Activated T-cell treated with anti-CD3 and anti-CD28 coated beads, Interleukin-2, amount 50 U/mL, for 72 hours (primary cell): ENCODE measurements around the gene MFSD11. TPM values are rescaled to one million over a fixed set of nuclear protein-coding genes. Genes with fewer than 3 reads are reported as not detected.
"Not testable (repeated sequence)": the region's sequence is repeated elsewhere in the genome, so short reads cannot be mapped to it uniquely, and the experiment has no call there.

ENCODE experiments used
- ATAC-seq, 2 donors: fragments of 150-1000 bp; cut with Tn5 transposase; replicated peaks in 1 of 2; 2 replicates each; pipeline ENCODE4 v1.10.0; 2021; ENCODE audit warnings: moderate library complexity in 2 of 2, mild to moderate bottlenecking in 1 of 2
- DNase-seq, 2 donors: peaks; one replicate each; pipeline ENCODE4 v3.0.0; 2021 to 2022; ENCODE audit warnings: mixed read lengths in 1 of 2
- H3K27ac Mint-ChIP-seq: one replicate; pipeline ENCODE4 v1.8.0; 2022; ENCODE audit warnings: mild to moderate bottlenecking, moderate library complexity, mixed read lengths
- H3K27me3 Mint-ChIP-seq: one replicate; pipeline ENCODE4 v1.8.0; 2022; ENCODE audit warnings: low read depth, mixed read lengths
- H3K36me3 Mint-ChIP-seq, 2 donors: one replicate each; pipeline ENCODE4 v1.8.0; 2022; ENCODE audit warnings: mixed read lengths in 2 of 2, mild to moderate bottlenecking in 1 of 2; ENCODE audit not compliant: insufficient read depth in 2 of 2
- H3K4me1 Mint-ChIP-seq: one replicate; pipeline ENCODE4 v1.8.0; 2022; ENCODE audit warnings: low read depth, mixed read lengths
- H3K4me3 Mint-ChIP-seq, 2 donors: one replicate each; pipeline ENCODE4 v1.8.0; 2022; ENCODE audit warnings: mild to moderate bottlenecking in 2 of 2, mixed read lengths in 2 of 2, moderate library complexity in 2 of 2
- H3K9me3 Mint-ChIP-seq, 2 donors: one replicate each; pipeline ENCODE4 v1.8.0; 2022; ENCODE audit warnings: mixed read lengths in 2 of 2
- total RNA-seq, 2 donors: library from RNA; stranded (reverse); gene quantifications; one replicate each; pipeline ENCODE4 v1.2.3, GENCODE V29; 2022

The MFSD11 gene
- total RNA-seq, 2 donors from 2014 or later = 34.8 to 43.1 TPM

DNA sequence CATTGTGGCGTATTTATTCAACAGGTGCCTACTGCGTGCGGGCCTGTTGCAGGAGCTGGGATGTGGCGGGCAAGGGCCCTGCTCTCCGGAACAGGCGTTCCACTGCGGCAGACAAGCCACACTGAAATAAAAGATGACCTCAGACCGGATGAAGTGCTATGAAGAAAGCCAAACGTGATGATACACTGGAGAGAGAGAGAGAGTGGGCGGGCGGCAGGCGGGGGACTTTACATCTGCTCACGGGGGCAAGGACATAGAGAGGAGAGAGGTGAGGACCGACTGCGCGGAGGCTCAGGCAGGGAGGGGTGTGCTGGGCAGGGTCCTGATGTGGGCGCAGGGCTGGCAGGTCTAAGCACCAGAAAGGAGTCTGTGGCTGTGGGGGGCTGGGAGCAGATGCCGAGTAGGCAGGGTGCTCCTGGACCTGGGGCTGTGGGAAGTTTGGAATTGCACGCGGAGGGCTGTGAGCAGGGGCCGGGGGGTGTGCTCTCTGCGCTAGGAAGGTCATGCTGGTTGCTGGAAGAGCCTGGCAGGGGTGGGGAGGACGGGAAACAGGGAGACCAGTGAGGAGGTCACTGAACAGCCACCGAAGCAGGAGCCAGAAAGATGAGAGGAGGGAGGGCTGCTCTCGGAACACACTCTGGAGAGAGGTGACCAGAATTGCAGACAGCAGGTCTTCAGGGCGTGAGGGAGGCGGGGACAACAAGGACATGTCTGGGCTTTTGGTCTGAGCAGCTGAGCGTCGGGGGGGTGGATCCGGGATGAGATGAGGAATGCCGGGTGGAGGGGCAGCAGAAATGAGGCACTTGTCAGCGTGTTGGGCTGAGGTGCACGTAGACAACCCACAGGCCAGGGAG lies 37.1 kb upstream of the MFSD11 start:
- H3K4me3 Mint-ChIP-seq = peak overlapping the region in 1 of 2 donors; percentile 4
- ATAC-seq = peak; percentile 32 to 61

DNA sequence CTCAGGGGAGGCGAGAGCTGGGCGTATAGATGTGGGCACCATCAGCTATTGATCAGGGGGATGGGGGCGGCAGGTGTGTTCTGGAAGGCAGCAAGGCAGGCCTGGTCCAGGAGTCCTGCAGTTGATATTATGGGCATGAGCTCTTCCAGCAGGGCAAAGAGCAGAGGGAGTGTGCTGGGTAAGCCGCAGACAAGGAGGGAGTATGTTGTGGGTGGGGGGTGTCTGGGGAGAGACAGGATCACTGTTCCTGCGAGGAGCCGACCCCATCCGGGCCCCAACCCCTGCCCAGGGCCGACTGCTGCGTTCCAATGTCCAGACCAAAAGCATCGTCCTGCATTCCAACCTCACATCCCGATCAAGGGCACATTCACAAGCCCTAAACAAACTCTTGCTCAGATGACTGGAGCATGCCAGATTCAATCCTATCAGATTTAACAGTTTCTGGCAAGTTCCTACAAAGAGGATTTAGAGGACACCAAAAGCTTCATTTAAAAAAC lies 36.4 kb upstream of the MFSD11 start:
- no peak for DNase-seq
- Mint-ChIP-seq H3K9me3 (no peaks in the 10 kb centered on the region), H3K4me3 (no peak overlapping the region), H3K36me3 (no peaks in the 10 kb centered on the region), H3K4me1 (no peaks in the 10 kb centered on the region), H3K27ac (no peak overlapping the region), H3K27me3 (no peaks in the 10 kb centered on the region)
- no peak for ATAC-seq

More for the DNA sequence above, 37.1 kb upstream of the MFSD11 start:
- no peak for DNase-seq
- Mint-ChIP-seq H3K4me1 (peaks cover under 1% of the 10 kb centered on the region), H3K27ac (no peak overlapping the region), H3K36me3 (no peaks in the 10 kb centered on the region), H3K9me3 (no peaks in the 10 kb centered on the region), H3K27me3 (no peaks in the 10 kb centered on the region)

DNA sequence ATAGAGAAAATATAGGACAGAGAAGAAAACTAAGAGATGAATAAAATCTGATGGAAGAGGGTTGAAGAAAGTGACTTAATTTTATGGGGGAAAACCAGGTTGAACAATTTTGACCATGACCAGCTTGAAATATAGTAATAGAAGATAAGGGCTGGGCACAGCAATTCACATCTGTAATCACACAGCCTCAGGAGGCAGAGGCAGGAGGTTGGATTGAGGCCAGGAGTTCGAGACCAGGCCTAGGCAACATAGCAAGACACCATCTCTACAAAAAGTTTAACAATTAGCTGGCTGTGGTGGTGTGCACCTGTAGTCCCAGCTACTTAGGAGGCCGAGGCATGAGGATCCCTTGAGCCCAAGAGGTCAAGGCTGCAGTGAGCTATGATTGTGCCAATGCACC lies 35.8 kb upstream of the MFSD11 start:
- H3K9me3 Mint-ChIP-seq = no peaks in the 10 kb centered on the region
- no peaks in the 10 kb centered on the region for H3K36me3 Mint-ChIP-seq
- ATAC-seq = no peak
- no peak for DNase-seq
- H3K27me3 Mint-ChIP-seq = no peaks in the 10 kb centered on the region
- H3K4me3 Mint-ChIP-seq = no peak overlapping the region
- no peaks in the 10 kb centered on the region for H3K4me1 Mint-ChIP-seq
- no peak overlapping the region for H3K27ac Mint-ChIP-seq

DNA sequence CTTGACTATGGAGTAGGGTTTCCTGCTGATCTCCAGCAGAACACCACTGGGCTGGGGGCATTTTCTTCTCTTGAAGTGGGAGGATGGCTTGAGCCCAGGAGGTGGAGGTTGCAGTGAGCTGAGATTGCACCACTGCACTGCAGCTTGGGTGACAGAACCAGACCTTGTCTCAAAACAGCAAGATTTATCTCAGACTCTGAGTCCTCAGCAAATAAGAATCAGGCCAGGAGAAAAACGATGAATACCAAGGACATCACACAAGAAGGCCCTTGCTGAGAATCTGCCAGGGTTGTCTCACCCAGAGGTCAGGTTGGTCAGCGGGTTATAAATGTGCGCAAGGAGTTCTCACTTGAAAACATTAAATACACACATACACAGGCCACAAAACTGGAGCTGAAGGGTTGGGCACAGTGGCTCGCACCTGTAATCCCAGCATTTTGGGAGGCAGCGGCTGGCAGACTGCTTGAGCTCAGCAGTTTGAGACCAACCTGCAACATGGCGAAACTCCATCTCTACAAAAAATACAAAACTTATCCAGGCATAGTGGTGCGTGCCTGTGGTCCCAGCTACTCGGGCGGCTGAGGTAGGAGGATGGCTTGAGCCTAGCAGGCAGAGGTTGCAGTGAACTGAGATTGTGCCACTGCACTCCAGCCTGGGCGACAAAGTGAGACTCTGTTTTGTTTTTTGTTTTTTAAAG lies 34.8 kb upstream of the MFSD11 start:
- ATAC-seq (no peak), DNase-seq (no peak)
- no peaks in the 10 kb centered on the region for H3K27me3 Mint-ChIP-seq
- no peaks in the 10 kb centered on the region for H3K4me1 Mint-ChIP-seq
- H3K36me3 Mint-ChIP-seq = no peaks in the 10 kb centered on the region
- no peak overlapping the region for H3K4me3 Mint-ChIP-seq
- no peak overlapping the region for H3K27ac Mint-ChIP-seq
- H3K9me3 Mint-ChIP-seq = no peaks in the 10 kb centered on the region

DNA sequence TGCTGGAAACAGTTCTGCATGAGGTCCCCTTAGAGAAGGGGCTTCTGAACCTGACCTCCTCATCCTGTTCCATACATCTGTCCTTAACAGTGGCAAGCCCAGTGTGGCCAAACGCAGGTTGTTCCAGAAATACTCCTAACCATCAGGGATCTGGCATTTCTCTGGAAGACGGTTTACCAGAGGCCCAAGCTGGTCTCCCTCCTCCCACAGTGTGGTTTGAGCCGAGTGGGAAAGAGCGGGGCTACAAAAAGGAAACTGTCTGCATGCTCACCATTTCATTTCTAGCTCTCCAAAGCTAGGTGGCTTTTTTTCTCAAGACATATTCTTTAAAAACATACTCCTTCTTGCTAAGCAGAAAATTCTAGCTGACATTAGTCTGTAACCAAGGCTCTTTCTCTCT lies 33.1 kb upstream of the MFSD11 start:
- Mint-ChIP-seq H3K9me3 (no peaks in the 10 kb centered on the region), H3K4me1 (no peaks in the 10 kb centered on the region), H3K27me3 (no peaks in the 10 kb centered on the region), H3K36me3 (no peaks in the 10 kb centered on the region), H3K4me3 (no peak overlapping the region), H3K27ac (no peak overlapping the region)
- no peak for DNase-seq
- no peak for ATAC-seq

DNA sequence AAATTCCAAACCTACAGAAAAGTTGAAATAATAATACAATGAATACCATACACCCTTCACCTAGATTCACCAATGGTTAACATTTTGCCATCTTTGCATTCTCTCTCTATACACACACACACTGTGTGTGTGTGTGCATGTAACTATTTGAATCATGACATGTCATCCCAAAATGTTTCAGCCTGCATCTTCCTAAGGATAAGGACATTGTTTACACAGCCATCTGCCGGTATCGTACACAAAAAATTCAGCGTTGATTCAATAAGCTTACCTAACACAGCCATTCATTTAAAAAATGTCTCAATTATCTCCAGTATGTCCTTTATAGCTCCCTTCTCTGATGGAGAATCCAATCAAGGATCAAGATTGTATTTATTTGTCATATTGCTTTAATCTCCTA lies 31.1 kb upstream of the MFSD11 start:
- H3K27me3 Mint-ChIP-seq = no peaks in the 10 kb centered on the region
- no peaks in the 10 kb centered on the region for H3K36me3 Mint-ChIP-seq
- no peak overlapping the region for H3K27ac Mint-ChIP-seq
- no peak for ATAC-seq
- H3K4me1 Mint-ChIP-seq = peaks cover 7% of the 10 kb centered on the region
- no peaks in the 10 kb centered on the region for H3K9me3 Mint-ChIP-seq
- H3K4me3 Mint-ChIP-seq = no peak overlapping the region
- DNase-seq = no peak

DNA sequence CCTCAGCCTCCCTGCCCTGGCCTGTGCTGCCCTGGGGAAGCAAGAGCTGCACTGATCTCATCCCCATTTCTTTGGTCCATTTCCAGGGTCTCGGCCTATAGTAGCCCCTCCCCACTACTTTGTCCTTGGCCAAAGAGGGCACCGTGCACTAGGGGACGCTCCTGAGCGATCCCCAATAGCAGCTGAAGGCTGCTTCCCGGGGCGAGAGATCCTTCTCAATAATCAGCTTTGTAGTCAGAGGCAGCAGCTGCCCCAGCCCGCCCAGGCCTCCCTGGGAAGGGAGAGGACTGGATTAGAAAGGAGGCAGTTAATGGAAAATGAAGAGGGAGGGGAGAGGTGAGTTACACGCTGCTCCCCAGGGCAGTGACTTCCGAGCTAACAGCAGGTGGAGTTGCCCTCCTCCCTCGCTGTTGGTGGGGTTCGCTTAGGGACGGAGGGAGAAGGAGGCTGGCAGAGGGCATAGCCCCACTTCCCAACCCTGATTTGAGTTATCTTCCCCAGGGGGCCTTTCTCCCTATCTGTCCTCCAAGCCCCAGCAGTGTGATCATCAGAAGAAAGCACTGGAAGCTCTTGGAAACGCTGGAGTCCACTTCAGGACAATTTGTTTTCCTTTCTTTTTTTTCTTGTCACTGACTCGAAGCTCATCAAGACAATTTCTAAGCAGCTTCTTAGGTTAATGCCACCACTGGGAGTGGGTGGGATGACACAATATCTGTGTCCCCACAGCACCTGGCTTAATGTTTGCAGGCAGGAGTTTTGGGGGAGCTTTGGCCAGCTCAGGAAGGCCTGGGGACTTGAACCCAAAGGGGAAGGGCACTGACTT lies 29.7 kb upstream of the MFSD11 start:
- DNase-seq (no peak), ATAC-seq (no peak)
- peaks cover 15% of the 10 kb centered on the region for H3K4me1 Mint-ChIP-seq
- no peaks in the 10 kb centered on the region for H3K9me3 Mint-ChIP-seq
- no peak overlapping the region for H3K4me3 Mint-ChIP-seq
- no peaks in the 10 kb centered on the region for H3K36me3 Mint-ChIP-seq
- no peak overlapping the region for H3K27ac Mint-ChIP-seq
- H3K27me3 Mint-ChIP-seq = no peaks in the 10 kb centered on the region

DNA sequence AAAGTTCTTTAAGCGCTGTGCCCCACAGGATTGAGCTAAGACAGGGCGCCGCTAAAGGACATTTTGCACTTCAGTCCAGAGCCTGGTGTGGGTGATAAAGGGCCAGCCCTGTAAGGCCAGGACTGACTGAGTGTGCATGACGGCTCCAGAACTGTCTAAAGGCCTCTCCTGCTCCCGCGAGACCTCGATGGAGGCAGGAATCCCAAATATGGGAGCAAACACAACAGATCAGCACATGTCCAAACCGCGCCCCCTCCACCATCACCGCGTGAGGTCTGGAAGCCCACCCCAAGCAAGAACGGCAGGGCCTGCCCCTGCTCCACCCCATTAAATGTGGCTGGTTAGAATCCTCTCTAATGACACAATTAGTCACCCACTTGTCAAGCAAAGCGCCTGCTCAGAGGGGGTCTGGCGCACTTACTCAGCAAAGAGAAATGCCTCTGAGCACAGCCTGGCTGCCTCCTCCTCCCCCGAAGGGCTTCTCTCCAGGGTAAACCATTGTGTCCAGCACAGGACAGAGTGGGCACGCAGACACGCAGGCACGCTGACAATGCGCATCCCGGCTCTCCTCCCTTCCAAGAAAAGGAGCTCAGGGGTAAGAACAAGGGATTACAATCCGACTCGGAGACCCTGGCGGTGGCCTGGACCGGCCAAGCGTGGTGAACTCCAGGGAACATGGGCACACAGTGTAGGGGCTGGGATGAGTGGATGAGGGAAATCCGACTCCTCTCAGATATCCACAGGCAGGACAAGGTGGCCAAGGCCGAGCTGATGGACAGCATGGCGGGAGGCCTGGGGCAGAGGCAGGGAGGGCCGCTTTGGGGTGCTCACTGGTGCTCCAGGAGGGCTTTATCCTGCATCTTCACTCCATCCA lies 28.6 kb upstream of the MFSD11 start:
- Mint-ChIP-seq H3K4me3 (peak overlapping the region; percentile 63 to 74), H3K9me3 (no peaks in the 10 kb centered on the region), H3K27ac (no peak overlapping the region), H3K27me3 (no peaks in the 10 kb centered on the region), H3K4me1 (peaks cover 20% of the 10 kb centered on the region), H3K36me3 (peaks cover 0 to 3% of the 10 kb centered on the region in 2 donors)
- ATAC-seq (no peak), DNase-seq (no peak)

DNA sequence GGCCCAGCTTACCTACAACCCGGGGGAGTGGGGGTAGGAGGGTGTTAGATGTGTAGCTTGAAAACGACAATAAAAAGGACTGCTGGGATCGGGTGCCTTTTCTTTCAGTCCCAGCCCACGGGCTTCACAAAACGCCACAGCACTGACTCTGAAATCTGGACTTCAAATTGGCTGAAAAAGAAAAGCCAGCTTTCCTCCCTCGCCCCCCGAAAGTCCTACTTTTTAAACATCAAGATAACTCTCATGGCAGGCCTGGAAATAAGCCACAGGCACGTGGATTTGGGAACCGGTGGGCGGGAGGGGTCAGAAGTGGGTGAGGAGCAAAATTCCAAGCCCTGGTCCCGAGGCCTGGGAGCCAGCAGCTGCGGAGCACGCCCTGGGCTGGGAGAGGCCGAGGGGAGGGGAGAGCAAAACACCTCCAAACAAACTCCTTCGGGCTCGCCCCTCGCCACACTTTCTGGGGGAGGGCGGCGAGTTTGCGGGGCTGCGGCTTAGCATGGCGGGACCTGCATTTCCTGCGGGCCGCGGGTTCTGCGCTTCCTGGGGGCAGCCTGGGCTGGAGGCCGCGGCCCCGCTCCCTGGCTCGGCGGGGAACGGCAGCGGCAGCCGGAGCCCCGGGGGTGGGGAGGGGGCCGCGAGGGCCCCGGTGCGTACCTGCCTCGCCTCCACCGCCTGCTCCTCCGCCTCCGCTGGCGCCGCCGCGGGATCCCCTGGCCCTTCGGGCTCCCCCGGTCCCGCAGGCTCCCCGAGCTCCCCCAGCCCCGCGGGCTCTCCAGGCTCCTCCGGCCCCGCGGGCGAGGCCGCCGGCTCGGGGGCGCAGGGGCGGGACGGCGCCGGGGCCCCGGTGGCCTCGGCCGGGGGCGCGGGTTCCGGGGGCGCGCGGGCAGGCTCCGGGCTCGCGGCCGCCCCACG lies 27.7 kb upstream of the MFSD11 start:
- H3K4me1 Mint-ChIP-seq = peaks cover 26% of the 10 kb centered on the region
- not testable (repeated sequence) for H3K9me3 Mint-ChIP-seq, H3K36me3 Mint-ChIP-seq, H3K27ac Mint-ChIP-seq, H3K27me3 Mint-ChIP-seq
- DNase-seq = peak; percentile 38
- H3K4me3 Mint-ChIP-seq = peak overlapping the region; percentile 63 to 74
- ATAC-seq = peak; percentile 29 to 38

DNA sequence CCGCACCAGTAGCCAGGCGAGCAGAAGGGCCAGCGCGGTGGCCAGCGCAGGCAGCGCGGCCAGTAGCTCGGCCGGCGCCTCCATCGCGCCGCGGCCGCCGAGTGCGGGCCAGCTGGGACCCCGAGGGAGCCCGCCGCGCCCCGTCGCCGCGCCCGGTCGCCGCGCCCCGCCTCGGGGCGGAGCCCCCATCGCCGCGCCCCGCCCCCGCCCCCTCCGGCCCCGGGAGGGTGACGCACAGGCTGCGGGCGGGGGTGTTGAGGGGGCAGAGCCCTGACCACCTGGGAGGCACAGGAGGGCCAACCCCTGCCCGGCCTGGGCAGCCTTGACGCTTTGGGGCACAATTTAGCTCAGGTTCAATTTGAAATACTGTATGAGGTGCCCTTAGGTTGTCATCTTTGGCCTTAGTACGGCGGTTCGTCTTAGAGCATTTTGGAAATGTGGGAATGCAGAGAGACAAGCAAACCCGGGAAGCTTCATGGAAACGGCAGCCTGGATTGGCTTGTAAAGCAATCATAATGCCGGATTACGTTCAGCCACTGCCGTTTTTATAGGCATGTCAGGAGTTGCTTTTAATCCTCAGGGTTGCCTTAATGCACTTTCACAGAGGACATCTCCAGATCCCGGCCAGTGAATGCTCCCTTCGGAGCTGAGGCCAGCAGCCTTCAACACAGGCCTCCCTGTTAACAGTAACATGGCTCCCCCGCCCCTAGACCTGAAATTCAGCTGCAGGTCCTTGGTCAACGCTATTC lies 26.9 kb upstream of the MFSD11 start, which contains the start of gene MXRA7:
Gene MXRA7 (minus strand): TSS at position 103 of the 749 bp plus-strand sequence. CDS start 19 bp downstream, at position 84.
- peak within 1 kb of the TSS; percentile 74 to 80 for H3K4me3 Mint-ChIP-seq
- no peaks in the 10 kb centered on the region for H3K9me3 Mint-ChIP-seq
- H3K27me3 Mint-ChIP-seq = no peaks in the 10 kb centered on the region
- peak; percentile 77 to 81 for DNase-seq
- H3K36me3 Mint-ChIP-seq = peaks cover 5 to 6% of the 10 kb centered on the region in 2 donors
- peak; percentile 84 to 85 for ATAC-seq
- H3K27ac Mint-ChIP-seq = peak within 1 kb of the TSS; percentile 22
- H3K4me1 Mint-ChIP-seq = peaks cover 34% of the 10 kb centered on the region

DNA sequence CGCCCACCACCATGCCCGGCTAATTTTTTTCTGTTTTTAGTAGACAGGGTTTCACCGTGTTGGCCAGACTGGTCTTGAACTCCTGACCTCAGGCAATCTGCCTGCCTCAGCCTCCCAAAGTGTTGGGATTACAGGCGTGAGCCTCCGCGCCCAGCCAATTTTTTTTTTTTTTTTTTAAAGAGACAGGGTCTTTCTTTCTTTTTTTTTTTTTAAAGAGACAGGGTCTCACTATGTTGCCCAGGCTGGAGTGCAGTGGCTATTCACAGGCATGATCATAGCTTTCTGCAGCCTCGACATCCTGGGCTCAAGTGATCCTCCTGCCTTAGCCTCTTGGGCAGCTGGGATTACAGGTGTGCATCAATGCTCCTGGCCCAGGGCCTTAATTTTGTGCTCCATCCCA lies 25.6 kb upstream of the MFSD11 start:
- not testable (repeated sequence) for H3K9me3 Mint-ChIP-seq, H3K27me3 Mint-ChIP-seq, H3K4me3 Mint-ChIP-seq, H3K36me3 Mint-ChIP-seq, ATAC-seq, DNase-seq
- H3K4me1 Mint-ChIP-seq = peaks cover 45% of the 10 kb centered on the region
- peak overlapping the region; percentile 35 for H3K27ac Mint-ChIP-seq
